Fibroblast of skin of back (primary cell): Measurements from ENCODE around the gene DBX2.
A peak's percentile ranks its signal among the peaks of the same experiment; 100 is the strongest.
"Not testable (repeated sequence)": the region's sequence is repeated elsewhere in the genome, so short reads cannot be mapped to it uniquely, and the experiment has no call there.

Experiments
- DNase-seq: peaks from one replicate; pipeline ENCODE4 v3.0.0-alpha.2; 2013

Gene DBX2

DNA sequence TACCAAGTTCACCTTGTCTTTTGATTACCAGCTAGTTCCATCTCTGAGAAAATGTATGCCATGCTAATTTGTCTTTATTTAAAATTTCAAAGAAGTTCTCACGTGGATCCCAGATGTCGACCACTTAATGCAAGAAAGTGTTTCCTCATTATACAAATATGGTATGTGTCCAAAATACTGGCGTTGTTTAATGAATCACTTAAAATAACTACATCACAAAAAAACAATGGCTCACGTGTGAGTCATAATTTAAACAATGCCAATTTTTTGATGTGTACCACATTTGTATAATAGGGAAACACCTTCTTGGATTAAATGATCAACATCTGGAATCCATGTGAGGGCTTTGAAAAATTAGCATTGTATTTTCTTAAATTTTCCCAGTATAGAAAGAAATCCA is 40.8 kb downstream of the DBX2 start:
- DNase-seq = peak; percentile 39

DNA sequence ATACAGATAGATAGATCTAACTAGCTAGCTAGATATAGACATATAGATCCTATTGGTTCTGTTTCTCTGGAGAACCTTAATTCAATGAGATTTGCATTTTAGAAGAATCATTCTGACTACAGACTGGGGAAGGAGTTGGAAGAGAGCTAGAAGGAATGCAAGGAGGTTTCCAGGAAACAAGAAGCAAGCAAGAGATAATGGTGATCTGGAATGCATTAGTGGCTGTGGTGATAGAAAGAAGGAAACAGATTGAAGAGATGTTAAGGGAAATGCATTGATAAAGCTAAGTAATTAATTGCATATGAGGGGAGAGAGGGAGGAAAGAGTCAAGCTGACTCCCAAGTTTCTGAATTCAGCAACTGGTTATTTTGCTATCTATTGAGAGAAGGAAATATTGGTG is 42.7 kb downstream of the DBX2 start:
- DNase-seq = no peak

GRCh38 chr12:44999355-44999754 is 51.5 kb downstream of the DBX2 start:
- DNase-seq = no peak

GRCh38 chr12:44993161-44993560 is 57.7 kb downstream of the DBX2 start:
- DNase-seq = no peak

GRCh38 chr12:44984863-44985262 is 66.0 kb downstream of the DBX2 start:
- DNase-seq = not testable (repeated sequence)

DNA sequence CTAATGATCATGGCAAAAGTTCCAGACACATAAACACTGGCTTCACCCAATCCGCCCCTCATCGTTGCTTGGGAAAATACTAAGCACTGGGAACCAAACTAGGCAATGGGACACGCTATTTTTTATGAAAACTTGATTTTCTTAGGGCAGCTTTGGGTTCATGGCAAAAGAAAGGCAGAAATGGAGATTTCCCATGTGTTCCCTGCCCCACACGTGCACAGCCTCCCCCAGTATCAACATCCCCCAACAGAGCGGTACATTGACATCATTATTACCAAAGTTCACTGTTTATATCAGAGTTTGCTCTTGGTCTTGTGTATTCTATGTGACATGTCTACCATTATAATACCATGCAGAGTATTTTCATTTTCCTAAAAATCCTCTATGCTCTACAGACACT is 71.0 kb downstream of the DBX2 start:
- no peak for DNase-seq

GRCh38 chr12:44976246-44976645 is 74.7 kb downstream of the DBX2 start:
- DNase-seq = peak; percentile 32

DNA sequence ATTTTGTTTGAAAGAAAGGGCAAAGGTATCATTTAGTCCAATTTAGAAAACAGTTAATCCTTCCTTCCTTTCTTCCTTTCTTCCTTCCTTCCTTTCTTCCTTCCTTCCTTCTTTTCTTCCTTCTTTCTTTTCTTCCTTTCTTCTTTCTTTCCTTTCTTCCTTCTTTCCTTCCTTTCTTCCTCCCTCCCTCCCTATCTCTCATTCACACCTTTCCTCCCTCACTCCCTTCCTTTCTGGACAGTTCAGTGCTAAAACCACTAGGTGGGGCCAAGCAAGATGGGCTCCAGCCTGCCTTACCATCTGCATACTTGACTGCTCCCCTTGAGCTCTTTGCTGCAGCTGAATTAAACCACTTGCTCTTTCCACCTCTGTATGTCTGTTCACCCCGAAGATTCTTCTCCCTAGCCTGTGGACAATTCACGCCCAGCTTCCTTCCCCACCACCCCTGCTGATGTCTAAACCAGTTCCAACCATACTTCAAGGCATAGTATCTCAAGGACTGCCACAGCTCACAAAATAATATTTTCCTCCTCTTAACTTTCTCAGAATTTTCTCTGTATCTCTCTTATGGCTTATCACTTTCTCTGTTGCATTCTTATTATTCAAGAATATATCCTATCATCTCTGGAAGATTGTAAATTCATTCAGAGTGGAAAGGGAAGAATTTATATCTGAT is 78.0 kb downstream of the DBX2 start:
- DNase-seq = peak; percentile 9

- DNase-seq = no peak
Observed at GRCh38 chr12:44968965-44969364, 81.9 kb downstream of the DBX2 start.
